ENCODE data around the gene INPP5F. TPM values are rescaled to one million over a fixed set of nuclear protein-coding genes. Genes with fewer than 3 reads are reported as not detected.

INPP5F gene
- total RNA-seq, 1 donor from 2014 or later = 4.0 TPM

DNA sequence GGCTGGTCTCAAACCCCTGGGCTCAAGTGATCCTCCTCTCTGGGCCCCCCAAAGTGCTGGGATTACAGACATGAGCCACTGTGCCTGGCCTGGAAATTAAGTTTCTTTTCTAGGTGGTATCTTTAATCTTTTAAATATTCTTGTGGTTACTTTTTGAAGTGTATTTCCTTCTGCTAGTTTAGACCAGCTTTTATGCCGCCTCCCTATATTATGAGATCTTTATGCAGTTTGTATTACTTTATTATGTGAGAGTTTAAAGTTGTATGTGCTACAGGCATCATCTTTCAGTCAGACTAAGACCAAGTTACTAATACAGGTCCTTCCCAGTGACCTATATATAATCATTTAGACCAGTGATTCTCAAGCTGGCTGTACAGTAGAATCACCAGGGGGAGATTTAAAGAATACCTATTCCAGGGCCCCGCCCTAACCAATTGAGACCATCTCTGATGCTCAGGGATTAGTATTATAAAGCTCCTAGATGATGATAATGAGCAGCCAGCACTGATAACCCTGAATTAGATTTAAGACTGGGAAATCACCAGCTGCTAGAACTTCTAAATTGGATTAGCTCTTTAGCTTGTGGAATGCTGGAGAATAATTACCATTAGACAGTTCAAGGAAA lies 11.3 kb downstream of the INPP5F start:
- intact Hi-C loops (cut with micrococcal nuclease) = no loop called here
- DNase-seq = no peak
- no peak for ATAC-seq

DNA sequence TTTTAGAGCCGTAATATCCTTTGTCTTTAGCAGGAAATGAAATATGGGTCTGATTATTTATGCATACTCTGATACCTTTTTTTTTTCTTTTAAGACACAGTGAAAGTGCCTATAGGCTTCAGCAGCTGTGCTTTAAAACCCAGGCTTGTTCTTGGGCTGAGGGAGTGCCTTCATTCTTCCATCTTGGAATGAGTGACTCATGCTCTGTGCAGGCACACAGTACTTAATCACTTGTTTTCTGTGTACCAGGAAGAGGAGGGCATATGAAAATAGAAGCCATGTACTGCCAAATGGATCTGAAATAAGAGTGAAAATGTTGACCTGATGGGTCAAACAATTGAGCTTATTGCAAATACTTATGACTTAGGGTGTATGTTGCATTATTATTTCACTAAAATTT lies 12.0 kb downstream of the INPP5F start:
- intact Hi-C loops (cut with micrococcal nuclease) = no loop called here
- no peak for DNase-seq
- ATAC-seq = peak; percentile 92

DNA sequence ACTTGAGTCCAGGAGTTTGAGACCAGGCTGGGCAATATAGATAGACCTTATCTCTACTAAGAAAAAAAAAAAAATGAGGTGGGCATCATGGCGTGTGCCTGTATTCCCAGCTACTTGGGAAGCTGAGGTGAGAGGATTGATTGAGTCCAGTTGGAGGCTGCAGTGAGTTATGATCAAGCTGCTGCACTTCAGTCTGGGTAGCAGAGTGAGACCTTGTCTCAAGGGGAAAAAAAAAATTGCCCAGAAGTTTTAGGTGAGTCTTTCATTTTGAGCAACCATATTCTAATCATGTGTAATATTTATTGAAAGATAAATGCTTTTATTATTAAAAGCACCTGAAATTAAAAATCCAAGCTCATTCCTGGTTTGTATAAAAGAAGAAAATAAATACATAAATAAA lies 13.1 kb downstream of the INPP5F start:
- DNase-seq = no peak
- intact Hi-C loops (cut with micrococcal nuclease) = no loop called here
- no peak for ATAC-seq

DNA sequence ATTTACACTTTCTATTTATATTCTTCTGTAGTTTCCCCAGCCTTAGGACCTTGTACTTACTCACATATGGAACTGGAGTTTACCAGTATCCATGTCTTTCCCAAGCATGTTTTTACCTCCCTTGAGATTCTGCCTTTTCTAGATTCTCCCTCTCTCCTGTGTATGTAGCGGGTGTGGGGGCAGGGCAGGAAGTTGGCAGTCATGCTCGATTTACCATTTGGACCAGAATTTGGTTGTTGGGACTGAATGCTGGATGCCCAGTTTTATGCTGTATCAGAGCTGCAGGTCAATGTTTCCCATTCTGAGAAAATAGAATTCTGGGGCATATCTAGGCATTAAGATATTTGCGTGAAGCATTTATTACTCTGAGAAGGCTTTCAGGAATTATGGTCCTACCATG lies 14.2 kb downstream of the INPP5F start:
- DNase-seq (no peak), ATAC-seq (no peak)
- intact Hi-C loops (cut with micrococcal nuclease) = no loop called here

DNA sequence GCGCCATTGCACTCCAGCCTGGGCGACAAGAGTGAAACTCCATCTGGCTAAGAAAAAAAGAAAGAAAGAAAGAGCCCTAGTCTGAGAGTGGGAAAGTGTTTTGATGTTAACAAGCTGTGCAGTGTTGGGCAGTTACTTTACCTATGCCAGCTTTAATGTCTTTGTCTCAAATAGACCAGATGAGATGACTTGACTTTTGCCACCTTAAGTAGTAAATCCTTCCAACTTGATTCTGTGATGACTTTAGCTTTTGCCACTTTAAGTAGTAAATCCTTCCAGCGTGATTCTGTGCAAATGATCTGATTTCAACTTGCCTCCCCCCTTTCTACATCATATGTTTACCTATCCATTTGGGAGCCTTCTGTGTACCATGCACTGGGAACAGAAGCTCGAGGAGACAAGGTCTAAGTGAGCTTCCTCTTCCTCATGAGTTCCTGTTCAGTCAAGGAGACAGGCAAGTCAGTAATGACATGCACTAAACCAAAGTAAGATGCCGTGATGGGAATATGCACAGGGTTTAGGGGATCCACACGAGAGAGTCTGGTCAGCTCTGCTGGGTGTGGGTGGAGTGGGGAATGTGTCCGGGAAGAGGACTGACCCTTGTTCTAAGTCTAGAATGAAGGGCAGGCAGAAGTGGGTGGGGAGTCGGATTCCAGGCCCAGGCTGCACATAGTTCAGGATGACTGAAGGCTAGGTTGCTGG lies 17.2 kb downstream of the INPP5F start:
- intact Hi-C loops (cut with micrococcal nuclease) = no loop called here
- no peak for DNase-seq
- ATAC-seq = no peak

DNA sequence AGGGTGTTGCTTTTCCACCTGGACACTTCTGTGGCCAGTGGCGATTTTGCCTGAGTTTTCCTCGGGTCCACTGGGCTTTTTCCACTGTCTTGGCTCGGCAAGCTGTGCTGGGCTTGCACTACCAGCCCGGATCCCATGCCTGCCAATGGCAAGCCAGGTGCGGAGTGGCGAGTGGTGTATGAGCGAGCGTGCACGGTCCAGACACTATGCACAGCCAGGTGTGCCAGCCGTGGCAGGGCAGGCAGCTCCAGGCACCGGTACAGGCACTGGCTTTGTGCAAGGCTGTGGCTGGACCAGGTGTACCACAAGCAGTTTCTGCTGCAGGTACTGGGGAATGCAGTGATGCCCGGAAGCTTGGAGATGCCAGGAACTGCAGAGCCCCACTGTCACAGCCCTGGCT lies 22.1 kb downstream of the INPP5F start:
- intact Hi-C loops (cut with micrococcal nuclease) = no loop called here
- DNase-seq (no peak), ATAC-seq (no peak)

DNA sequence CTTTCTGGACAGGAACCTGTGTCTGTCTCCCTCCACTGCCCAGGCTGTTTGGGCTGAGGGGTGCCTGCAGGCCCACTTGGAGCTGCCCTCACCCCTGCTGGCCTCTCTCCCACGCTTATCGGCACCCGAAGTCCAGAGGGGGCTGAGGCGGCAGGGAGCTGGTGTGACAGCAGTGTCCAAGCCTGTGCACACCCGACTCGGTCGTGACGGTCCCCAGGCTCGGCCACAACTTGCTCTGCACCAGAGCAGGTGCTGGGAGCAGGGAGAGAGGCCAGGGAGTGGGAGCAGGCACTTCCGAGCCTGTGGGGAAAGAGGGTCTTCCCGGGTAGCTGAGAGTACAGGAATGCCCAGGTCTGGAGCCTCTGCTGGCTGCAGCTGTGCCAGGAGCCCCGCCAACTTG lies 23.0 kb downstream of the INPP5F start:
- intact Hi-C loops (cut with micrococcal nuclease) = no loop called here
- ATAC-seq (no peak), DNase-seq (no peak)

DNA sequence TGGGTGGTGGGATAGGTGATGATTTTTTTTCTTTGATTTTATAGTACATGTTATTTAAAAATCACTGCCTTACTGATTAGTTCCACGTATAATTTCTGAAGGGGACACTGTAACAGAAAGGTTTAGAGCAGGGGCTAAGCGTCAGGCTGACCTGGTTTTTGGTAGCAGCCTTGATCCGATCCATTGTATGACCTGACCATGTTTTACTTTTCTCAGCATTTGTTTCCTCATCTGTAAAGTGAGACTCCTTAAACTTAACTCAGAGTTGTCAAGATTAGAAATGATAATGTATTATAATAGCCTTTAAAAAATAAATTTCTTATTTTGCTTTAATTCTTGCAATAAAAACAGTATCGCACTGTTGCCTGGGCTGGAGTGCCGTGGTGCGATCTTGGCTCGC lies 23.6 kb downstream of the INPP5F start:
- ATAC-seq (no peak), DNase-seq (no peak)
- intact Hi-C loops (cut with micrococcal nuclease) = no loop called here

DNA sequence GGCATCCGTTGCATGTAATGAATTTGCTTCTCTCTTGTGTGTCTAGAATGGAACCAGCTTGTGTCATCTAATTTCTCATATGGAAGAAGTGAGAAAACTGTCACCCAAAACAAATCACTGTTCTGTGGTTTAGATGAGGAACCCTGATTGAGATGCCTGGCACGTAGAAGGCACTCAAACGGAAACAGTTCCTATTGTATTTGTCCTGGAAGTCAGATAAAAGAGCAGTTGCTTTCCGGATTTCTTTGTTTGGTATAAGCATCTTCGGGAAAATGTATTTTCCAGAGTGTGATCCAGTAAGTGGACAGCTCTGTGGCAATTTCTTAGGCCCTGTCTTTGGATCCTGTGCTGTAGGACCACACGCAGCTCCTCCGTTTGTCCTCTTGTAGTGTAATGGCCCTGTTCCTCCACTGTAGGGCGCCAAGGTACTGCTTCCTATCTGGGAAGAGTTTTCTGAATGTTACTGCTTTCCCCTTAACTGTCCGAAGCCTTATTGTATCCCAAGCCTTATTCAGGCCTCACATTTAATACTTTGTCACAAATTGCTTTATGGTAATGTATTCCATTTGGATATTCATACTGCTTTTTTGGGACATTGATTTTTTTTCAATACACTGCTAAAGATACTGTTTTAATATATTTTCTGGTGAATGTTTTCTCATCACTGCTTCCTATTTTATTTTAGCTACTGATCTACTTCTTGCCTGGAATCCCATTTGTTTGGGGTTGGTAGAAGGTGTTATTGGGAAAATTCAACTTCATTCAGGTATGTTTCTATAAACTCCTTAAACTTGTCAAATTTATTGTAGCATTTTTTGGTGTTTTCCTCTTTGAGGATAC lies 24.8 kb downstream of the INPP5F start:
- intact Hi-C loops (cut with micrococcal nuclease) = loop anchor here (2.0 to 10.0 kb wide), 2 partner anchors 64 to 104 kb away; no protein-coding TSS in a partner anchor
- ATAC-seq = peak; percentile 96
- DNase-seq = peak; percentile 48

DNA sequence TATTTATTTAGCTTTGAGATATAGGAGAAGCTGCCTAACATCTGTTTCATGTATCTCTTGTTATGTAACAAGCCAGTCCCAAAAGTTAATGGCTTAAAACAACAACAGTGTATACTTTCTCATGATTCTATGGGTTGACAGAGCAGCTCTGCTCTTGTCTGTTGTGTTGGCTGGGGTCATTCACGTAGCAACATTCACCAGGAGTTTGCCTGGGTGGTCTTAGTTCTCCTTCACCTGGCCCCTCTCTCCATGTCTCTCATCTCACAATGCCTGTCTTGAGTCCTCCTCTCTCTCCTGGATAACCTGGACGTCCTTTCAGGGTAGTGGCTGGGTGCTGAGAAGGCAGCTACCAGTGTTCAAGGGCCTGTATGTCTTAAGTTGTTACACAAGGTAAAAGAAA lies 27.5 kb downstream of the INPP5F start:
- intact Hi-C loops (cut with micrococcal nuclease) = loop anchor here (10.0 kb wide), 1 partner anchor 101 kb away; no protein-coding TSS in a partner anchor
- ATAC-seq = no peak

DNA sequence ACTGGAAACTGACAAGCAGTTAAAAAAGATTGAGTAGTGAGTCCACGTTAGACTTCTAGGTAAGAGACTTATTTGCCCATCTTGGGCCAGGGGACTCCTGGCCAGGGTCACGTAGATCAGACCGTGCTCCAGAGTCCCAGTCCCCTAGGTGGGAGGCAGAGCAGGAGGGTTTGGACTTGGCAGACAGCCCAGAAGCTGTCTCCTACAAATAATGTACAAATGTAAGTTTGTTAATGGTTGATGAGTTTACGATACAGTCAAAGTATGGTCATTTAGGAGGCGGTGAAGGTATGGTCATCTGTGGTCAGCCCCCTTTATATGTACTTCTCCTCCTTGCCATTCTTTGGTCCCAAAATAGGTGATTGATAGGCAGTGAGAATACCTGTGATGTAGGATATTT lies 28.2 kb downstream of the INPP5F start:
- no peak for ATAC-seq
- no peak for DNase-seq
- intact Hi-C loops (cut with micrococcal nuclease) = loop anchor here (10.0 kb wide), 1 partner anchor 101 kb away; no protein-coding TSS in a partner anchor

More for the DNA sequence above, 27.5 kb downstream of the INPP5F start:
- DNase-seq = no peak

DNA sequence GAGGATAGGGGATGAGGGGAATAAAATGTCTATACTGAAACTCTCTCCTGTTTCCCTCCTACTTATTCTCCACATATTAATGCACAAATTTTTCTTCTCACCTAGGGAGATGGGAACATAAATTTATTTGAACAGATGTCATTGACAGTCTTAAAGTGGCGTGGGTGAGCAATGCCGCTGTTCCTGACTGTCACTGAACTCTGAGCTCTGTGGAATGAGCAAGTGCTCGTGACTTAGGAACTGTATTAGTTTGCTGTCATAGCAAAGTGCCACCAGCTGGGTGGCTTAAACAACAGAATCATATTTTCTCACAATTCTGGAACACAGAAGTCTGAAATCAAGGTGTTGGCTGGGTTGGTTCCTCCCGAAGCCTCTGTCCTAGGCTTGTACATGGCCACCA lies 29.1 kb downstream of the INPP5F start:
- DNase-seq (no peak), ATAC-seq (no peak)
- intact Hi-C loops (cut with micrococcal nuclease) = loop anchor here (10.0 kb wide), 1 partner anchor 100 kb away; no protein-coding TSS in a partner anchor

DNA sequence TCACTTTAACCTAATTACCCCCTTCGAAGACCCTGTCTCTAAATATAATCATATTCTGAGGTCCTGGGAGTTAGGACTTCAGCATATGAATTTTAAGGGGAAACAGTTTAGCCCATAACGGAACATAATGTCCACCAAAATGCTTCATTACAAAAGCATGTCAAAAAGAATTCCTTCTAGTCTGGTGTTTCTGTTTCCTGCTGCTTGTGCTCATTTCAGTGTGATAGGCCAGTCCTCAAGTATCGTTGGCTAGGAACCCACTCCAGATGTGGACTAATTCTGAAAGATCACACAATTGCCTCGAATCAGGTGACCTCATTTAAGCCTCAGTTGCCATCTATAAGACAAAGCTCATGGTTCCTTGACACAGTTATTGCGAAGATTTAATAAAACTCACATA lies 29.6 kb downstream of the INPP5F start:
- DNase-seq (no peak), ATAC-seq (no peak)
- intact Hi-C loops (cut with micrococcal nuclease) = loop anchor here (10.0 kb wide), 1 partner anchor 99 kb away; no protein-coding TSS in a partner anchor

DNA sequence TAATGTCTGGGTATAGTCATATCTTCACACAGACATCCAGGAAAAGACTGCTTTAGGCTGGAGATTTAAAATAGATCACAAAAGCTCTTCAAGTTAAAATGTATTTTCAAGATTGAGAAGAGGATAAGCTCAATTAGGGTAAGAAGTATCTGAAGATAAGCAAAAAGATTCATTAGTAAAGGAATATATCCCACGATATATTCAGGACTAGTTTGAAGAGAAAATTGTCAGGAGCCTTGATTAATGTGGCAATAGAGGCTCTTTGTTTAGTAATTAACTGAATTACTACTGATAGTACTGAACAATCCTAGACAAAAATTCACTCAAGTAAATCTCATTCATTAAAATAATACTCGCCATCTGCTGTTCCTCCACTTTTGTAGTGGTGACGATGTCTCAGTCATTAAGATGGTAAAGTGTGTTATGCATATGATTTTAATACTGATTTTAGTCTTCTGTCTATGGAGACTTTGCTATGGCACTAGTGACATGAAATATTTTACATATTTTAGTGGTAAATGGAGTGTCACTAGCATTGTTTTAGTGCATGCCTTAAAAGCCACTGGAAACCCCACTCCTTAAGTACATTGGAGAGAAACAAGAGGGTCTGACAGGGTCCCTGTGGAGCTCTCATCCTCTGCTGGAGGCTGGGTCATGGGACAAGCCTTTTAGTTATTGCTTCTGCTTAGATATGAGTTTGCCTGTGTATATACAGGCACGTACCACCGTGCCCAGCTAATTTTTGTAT lies 32.8 kb downstream of the INPP5F start:
- ATAC-seq (no peak), DNase-seq (no peak)
- intact Hi-C loops (cut with micrococcal nuclease) = loop anchor here (10.0 kb wide), 1 partner anchor 96 kb away; no protein-coding TSS in a partner anchor

DNA sequence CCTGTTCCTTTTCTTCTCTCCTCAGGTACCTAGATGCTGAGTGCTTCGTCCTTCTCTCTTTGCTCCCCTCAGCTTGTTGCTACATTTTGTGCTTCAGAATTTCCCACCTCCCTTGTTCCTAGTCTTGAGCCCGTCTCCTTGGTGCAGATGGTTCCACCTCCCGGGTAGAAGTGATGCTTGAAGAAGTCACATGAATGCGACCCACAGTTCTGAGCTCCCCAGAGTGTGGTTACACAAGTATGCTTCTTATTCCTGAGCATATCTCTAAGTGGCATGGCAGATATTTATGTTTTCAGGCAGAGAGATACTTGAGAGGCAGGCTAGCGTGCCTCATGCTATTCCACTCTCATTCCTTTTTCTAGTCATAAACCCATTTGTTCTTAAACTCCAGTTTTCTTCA lies 34.0 kb downstream of the INPP5F start:
- DNase-seq (no peak), ATAC-seq (no peak)
- intact Hi-C loops (cut with micrococcal nuclease) = loop anchor here (10.0 kb wide), 1 partner anchor 95 kb away; no protein-coding TSS in a partner anchor

DNA sequence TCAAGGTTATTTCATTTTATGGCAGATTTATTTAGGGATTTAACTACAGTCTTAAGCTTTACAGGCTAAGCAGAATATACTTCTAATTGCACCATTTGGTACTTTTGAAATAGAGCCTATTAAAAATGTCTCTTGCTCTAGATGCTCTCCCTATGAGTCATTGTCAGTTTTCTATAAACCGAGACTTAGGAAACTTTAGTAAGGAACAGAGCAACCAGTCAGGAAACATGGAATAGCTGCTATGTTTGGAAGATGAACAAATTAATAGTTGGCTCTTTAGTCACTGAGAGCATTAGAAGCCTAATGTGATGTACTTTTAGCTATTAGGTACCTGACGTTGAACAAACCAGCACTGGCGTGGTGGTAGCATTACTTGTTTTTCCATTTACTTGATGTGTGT lies 35.3 kb downstream of the INPP5F start:
- DNase-seq (no peak), ATAC-seq (no peak)
- intact Hi-C loops (cut with micrococcal nuclease) = no loop called here

DNA sequence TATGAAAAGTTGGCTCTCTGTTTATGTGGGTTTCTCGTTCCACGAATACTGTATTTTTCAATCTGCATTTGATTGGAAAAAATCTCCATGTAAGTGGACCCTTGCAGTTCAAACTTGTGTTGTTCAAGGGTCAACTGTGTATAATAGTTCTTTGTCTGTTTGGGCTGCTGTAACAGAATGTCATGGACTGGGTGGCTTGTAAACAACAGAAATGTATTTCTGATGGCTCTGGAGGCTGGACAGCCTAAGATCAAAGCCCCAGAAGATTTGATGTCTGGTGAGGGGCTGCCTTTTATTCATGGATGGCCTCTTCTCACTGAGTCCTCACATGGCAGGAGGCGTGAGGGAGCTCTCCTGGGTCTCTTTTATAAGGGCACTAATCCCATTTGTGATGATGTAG lies 36.2 kb downstream of the INPP5F start:
- ATAC-seq = no peak
- intact Hi-C loops (cut with micrococcal nuclease) = no loop called here
- no peak for DNase-seq

DNA sequence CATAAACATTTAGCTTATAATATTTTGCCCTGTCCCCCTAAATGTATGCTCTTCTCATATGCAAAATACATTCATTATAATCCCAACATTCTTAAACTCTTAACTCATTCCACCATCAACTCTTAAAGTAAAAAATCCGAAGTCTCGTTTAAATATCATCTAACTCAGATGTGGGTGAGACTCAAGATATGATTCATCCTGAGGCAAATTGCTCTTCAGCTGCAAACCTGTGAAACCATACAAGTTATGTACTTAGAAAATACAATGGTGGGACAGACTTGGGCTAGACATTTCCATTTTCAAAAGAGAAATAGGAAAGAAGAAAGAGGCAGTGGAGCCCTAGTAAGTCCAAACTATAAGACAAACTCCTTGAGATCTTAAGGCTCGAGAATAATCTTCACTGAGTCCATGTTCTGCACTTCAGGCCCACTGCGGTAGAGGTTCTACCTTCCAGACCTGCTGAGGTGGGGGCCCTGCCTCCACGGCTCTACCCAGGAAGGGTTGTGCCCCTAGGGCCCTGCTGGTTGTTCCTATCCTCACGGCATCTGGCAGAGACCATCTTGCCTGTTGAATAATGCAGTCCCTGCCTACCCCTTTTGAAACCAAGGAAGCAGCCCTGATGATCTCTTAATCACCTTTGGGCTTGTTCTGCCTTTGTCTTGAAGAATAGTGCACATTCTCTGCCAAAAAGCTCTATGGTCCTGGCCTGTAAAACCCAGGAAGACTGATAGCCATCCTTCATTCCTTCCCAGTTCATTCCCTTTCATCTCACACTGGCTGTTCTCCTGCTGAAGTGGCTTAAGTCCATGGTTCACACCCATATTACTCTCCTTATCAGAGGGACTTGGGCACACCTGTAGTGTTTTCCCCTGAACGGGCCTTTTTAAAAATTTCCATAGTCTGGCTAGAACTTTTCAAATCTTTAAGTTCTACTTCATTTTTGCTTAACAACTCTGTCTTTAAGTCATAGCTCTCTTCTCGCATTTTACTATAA lies 37.3 kb downstream of the INPP5F start:
- intact Hi-C loops (cut with micrococcal nuclease) = no loop called here
- no peak for DNase-seq
- ATAC-seq = no peak
